Smooth muscle cell (in vitro differentiated cells): ENCODE measurements around the gene OPALIN. TPM values are rescaled to one million over a fixed set of nuclear protein-coding genes. Genes with fewer than 3 reads are reported as not detected.

Source experiments
- DNase-seq: peaks from one replicate; lab custom pipeline; 2025; ENCODE audit not compliant: unreplicated experiment; lab: John Stamatoyannopoulos, UW
- H2AFZ ChIP-seq: fragments of 200-600 bp; sonication (generic); 2 replicates; pipeline ENCODE4 v1.6.0; 2016; ENCODE audit warnings: antibody characterized with exemption, low read depth, mild to moderate bottlenecking
- H3F3A ChIP-seq: fragments of 200-600 bp; sonication (generic); 2 replicates; pipeline ENCODE4 v1.6.0; 2017; ENCODE audit warnings: antibody characterized with exemption, low read depth
- H3K27ac ChIP-seq: fragments of 200-600 bp; sonication (generic); 2 replicates; pipeline ENCODE4 v1.5.1; 2016; ENCODE audit warnings: low read depth, mild to moderate bottlenecking
- H3K27me3 ChIP-seq: fragments of 200-600 bp; sonication (generic); 2 replicates; pipeline ENCODE4 v1.6.1; 2016; ENCODE audit warnings: low read depth, mild to moderate bottlenecking
- H3K36me3 ChIP-seq: fragments of 200-600 bp; sonication (generic); 2 replicates; pipeline ENCODE4 v1.5.1; 2016; ENCODE audit warnings: low read depth
- H3K4me1 ChIP-seq: fragments of 200-600 bp; sonication (generic); 2 replicates; pipeline ENCODE4 v1.5.1; 2016; ENCODE audit warnings: low read depth
- H3K4me2 ChIP-seq: fragments of 200-600 bp; sonication (generic); 2 replicates; pipeline ENCODE4 v1.6.0; 2016; ENCODE audit warnings: mild to moderate bottlenecking
- H3K4me3 ChIP-seq: fragments of 200-600 bp; sonication (generic); 2 replicates; pipeline ENCODE4 v1.5.1; 2016; ENCODE audit warnings: mild to moderate bottlenecking
- H3K79me2 ChIP-seq: fragments of 200-600 bp; sonication (generic); 2 replicates; pipeline ENCODE4 v1.6.0; 2016; ENCODE audit warnings: low read depth, mild to moderate bottlenecking
- H3K9ac ChIP-seq: fragments of 200-600 bp; sonication (generic); 2 replicates; pipeline ENCODE4 v1.6.0; 2016; ENCODE audit warnings: low read depth
- H3K9me3 ChIP-seq: fragments of 200-600 bp; sonication (generic); replicated peaks from 2 replicates; pipeline ENCODE4 v1.5.1; 2016; ENCODE audit warnings: low read depth
- H4K20me1 ChIP-seq: fragments of 200-600 bp; sonication (generic); 2 replicates; pipeline ENCODE4 v1.6.0; 2016; ENCODE audit warnings: low read depth
- WGBS: methylation state at CpG from one replicate; pipeline ENCODE4 v1.1.7; 2016; ENCODE audit warnings: low lambda C conversion rate; 5-methylcytosine and 5-hydroxymethylcytosine counted together
- polyA plus RNA-seq: library from polyadenylated mRNA; unstranded; fragments of >200 nt; fragmentation: Nextera tagmentation; extraction: Ambion mirVana; gene quantifications from 2 replicates; pipeline ENCODE4 v1.2.1, GENCODE V29; 2016
- total RNA-seq: library from RNA; depleted of rRNA; stranded (reverse); fragments of >200 nt; gene quantifications from 2 replicates; pipeline ENCODE4 v1.2.3, GENCODE V29; 2014
- TF ChIP-seq, protein P1 (sequence below): fragments of 200-600 bp; sonication (generic); IDR thresholded peaks from 2 replicates; pipeline ENCODE4 v1.5.1; 2017; ENCODE audit warnings: borderline replicate concordance, mild to moderate bottlenecking, antibody characterized with exemption; ENCODE audit not compliant: insufficient read depth, poor library complexity, severe bottlenecking

The OPALIN gene
- total and polyA plus RNA-seq, 2 experiments from 2014 or later, result not detected

DNA sequence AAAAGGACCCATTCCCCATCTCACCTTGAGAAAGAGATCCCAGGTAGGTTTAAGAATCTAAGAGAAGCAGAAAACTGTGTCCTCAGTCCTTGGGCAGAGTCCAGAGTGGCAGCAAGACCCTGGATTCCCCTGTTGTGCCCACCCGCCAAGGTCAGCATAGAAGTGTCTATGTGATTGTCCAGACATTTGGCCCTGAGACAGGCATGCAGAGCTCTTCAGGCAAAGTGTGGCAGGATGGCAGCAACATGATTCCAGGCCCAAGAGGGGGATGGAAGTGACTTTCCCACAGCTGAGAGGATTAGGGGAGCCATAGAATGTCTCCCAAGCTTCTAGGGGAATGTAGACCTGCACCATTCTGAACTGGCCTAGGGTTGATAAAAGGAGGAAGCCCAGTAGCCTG lies 39.1 kb upstream of the OPALIN start:
- Histone ChIP-seq H3K4me1 (peaks cover 8% of the 10 kb centered on the region), H3K27ac (no peak overlapping the region), H3K27me3 (peaks cover 21% of the 10 kb centered on the region), H3K79me2 (no peaks in the 10 kb centered on the region), H3K9me3 (no peaks in the 10 kb centered on the region), H3K9ac (no peak overlapping the region), H3F3A (no peaks in the 10 kb centered on the region), H3K36me3 (no peaks in the 10 kb centered on the region), H3K4me3 (no peak overlapping the region), H2AFZ (no peak overlapping the region), H4K20me1 (no peaks in the 10 kb centered on the region), H3K4me2 (no peak overlapping the region)
- DNase-seq, result no peak
- TF ChIP-seq, protein P1, sequence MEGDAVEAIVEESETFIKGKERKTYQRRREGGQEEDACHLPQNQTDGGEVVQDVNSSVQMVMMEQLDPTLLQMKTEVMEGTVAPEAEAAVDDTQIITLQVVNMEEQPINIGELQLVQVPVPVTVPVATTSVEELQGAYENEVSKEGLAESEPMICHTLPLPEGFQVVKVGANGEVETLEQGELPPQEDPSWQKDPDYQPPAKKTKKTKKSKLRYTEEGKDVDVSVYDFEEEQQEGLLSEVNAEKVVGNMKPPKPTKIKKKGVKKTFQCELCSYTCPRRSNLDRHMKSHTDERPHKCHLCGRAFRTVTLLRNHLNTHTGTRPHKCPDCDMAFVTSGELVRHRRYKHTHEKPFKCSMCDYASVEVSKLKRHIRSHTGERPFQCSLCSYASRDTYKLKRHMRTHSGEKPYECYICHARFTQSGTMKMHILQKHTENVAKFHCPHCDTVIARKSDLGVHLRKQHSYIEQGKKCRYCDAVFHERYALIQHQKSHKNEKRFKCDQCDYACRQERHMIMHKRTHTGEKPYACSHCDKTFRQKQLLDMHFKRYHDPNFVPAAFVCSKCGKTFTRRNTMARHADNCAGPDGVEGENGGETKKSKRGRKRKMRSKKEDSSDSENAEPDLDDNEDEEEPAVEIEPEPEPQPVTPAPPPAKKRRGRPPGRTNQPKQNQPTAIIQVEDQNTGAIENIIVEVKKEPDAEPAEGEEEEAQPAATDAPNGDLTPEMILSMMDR, result no peak
- WGBS, result 84% methylated on average over 1 of the region's 1 CpG

DNA sequence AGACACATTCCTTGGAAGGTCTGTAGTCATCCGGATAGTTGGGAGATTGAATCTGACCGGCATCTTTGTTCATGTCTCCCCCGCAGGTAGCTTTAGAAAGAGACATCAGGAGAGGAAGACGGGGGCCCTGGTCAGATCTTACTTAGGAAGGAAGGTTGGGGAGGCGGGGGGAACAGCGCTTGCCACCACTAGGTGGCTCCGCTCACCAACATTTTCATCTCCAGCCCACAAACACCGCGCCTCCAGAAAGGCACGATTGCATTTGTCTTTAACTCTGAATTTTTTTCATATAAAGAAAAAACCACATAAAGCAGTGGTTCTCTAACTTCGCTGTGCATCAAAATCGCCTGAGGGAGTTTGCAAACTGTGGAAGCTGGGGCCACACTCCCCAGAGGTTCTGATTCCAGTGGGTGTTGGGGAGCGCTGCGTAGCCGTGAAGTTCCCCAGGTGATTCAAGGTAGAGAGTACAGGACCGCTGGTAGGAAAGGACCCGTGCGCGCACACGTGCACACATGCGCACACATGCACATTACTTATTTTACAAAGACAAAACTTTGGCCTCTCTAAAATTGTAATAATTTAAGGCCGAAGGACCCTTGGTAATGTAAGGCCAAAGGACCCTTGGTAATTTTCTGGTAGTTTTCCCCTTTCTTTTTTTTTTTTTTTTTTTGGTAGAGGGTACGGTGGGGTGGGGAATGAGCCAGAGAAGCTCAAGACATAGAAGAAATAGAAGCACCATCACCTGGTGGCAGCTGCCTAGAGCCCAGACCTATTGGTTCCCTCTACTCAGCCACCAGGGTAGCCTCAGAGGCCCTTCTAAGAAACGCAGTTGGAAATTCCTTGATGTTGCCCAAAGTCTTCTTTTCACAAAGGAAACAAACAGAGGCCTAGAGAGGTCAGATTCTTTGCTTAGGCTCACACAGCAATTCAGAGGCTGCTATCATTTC lies 37.4 kb upstream of the OPALIN start:
- peak; percentile 4 for DNase-seq

DNA sequence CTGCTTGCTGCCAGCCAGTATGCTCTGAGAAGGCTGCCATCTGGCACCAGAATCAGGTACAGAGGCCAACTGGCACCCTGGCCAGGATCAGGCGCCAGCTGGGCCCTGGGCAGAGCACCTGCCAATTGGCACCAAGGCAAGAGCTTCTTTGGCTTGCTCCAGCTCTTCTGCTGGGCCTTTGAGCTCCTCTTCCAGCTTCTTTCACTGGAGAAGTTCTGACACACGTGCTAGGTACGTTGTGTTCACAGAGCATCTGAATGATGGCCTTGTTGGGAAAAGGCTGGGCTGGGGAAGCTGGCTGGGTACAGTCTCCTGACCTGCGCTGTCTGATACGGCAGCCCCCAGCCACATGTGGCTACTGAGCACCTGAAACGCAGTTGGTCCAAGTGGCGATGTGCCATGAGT lies 31.7 kb upstream of the OPALIN start:
- no peak for DNase-seq

More for the DNA sequence above, 37.4 kb upstream of the OPALIN start:
- H3K36me3 ChIP-seq, result no peaks in the 10 kb centered on the region
- H3K4me2 ChIP-seq, result no peak overlapping the region
- peak overlapping the region; percentile 48 for H2AFZ ChIP-seq
- peak overlapping the region; percentile 17 for H3K4me3 ChIP-seq
- no peaks in the 10 kb centered on the region for H4K20me1 ChIP-seq
- H3K4me1 ChIP-seq, result peaks cover 5% of the 10 kb centered on the region
- no peaks in the 10 kb centered on the region for H3F3A ChIP-seq
- no peaks in the 10 kb centered on the region for H3K79me2 ChIP-seq
- TF ChIP-seq, protein P1, result peak; percentile 88
- H3K9me3 ChIP-seq, result no peaks in the 10 kb centered on the region
- H3K27ac ChIP-seq, result no peak overlapping the region
- 32% methylated on average over 24 of the region's 24 CpGs for WGBS
- H3K27me3 ChIP-seq, result peaks cover 21% of the 10 kb centered on the region
- no peak overlapping the region for H3K9ac ChIP-seq

More for the DNA sequence above, 31.7 kb upstream of the OPALIN start:
- H3K4me2 ChIP-seq, result no peak overlapping the region
- peaks cover 19% of the 10 kb centered on the region for H3K27me3 ChIP-seq
- no peak overlapping the region for H3K4me3 ChIP-seq
- H4K20me1 ChIP-seq, result no peaks in the 10 kb centered on the region
- no peaks in the 10 kb centered on the region for H3K79me2 ChIP-seq
- no peak overlapping the region for H2AFZ ChIP-seq
- TF ChIP-seq, protein P1, result no peak
- H3K9me3 ChIP-seq, result no peaks in the 10 kb centered on the region
- 93% methylated on average over 7 of the region's 7 CpGs for WGBS
- no peaks in the 10 kb centered on the region for H3F3A ChIP-seq
- no peak overlapping the region for H3K9ac ChIP-seq
- no peaks in the 10 kb centered on the region for H3K36me3 ChIP-seq
- H3K27ac ChIP-seq, result no peak overlapping the region
- H3K4me1 ChIP-seq, result no peaks in the 10 kb centered on the region
